Cardiac muscle cell (in vitro differentiated cells and primary cell): ENCODE data around the gene TMEM40. TPM values are rescaled to one million over a fixed set of nuclear protein-coding genes. Genes with fewer than 3 reads are reported as not detected.
A peak's percentile ranks its signal among the peaks of the same experiment; 100 is the strongest.

Experiments used
- DNase-seq, 2 donors: peaks; one replicate each; pipeline versions ENCODE4 v3.0.0 to v3.0.0-alpha.2; 2010 to 2017; ENCODE audit warnings: low read depth in 1 of 2, low spot score in 1 of 2
- H3K27ac ChIP-seq: fragments of 200-600 bp; sonication (generic); 2 replicates; pipeline ENCODE4 v1.5.1; 2016
- H3K27me3 ChIP-seq: fragments of 200-600 bp; sonication (generic); 2 replicates; pipeline ENCODE4 v1.6.0; 2016; ENCODE audit warnings: control low read depth
- H3K36me3 ChIP-seq: fragments of 200-600 bp; sonication (generic); 2 replicates; pipeline ENCODE4 v1.5.1; 2016; ENCODE audit warnings: control low read depth
- H3K4me1 ChIP-seq: fragments of 200-600 bp; sonication (generic); 2 replicates; pipeline ENCODE4 v1.8.1; 2017; ENCODE audit warnings: low read depth, mild to moderate bottlenecking, mixed run types
- H3K4me3 ChIP-seq: fragments of 200-600 bp; sonication (generic); 2 replicates; pipeline ENCODE4 v1.5.1; 2016; ENCODE audit warnings: mild to moderate bottlenecking
- H3K9me3 ChIP-seq: fragments of 200-600 bp; sonication (generic); 2 replicates; pipeline ENCODE4 v1.5.1; 2017; ENCODE audit warnings: low read depth, mild to moderate bottlenecking, control low read depth
- polyA plus RNA-seq: library from polyadenylated mRNA; unstranded; fragments of >200 nt; fragmentation: Nextera tagmentation; extraction: Ambion mirVana; gene quantifications from 2 replicates; pipeline ENCODE4 v1.2.1, GENCODE V29; 2016
- total RNA-seq: library from RNA; depleted of rRNA; stranded (reverse); fragments of >200 nt; gene quantifications from 2 replicates; pipeline ENCODE4 v1.2.3, GENCODE V29; 2016
- TF ChIP-seq, protein P1 (sequence below): IDR thresholded peaks from 2 replicates; pipeline ENCODE4 v1.5.1; 2012; ENCODE audit warnings: low read depth, mild to moderate bottlenecking, low read length

TMEM40 gene
- total and polyA plus RNA-seq, 2 experiments from 2014 or later, result 4.0 to 5.2 TPM

DNA sequence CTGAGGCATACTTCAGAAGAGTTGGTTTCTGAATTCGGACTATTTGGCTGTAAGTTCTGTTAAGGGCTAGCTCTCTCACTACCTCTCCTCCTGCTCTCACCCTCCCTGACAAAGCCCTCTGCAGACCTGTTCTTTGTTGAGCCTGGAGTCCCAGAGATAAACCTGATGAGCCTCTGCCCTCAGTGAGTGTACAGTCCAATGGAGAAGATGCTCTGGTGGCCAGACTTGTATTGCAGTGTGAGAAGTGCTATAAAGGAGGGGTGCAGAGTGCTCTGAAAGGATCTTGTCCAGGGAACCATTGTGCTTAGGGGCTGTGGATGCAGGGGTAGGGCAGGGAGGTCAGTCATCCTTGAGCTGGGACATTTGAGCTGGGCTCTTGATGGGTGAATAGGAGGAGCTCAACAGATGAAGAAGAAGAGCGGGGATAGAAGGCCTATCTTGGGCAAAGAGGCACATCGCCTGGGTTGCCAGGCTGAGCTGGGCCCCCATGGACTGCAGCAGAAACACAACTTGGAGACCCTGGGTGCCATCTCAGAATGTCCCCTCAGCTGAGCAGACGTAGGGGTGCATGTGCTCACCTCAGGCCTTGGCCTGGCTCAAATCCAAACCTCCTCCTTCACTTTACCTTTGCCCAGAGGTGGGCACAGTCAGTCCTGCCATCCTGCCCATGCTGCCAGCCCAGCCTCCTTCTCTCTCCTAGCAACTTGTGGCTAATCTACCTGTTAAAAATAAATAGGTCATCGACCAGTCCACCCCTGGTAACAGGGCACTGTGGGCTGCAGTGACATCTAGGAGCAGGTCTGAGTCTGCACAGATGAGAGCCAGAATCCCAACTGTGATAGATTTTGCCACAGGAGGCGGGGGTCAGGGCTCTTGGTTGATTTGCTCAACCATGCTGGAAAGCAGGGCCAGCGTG, 40.7 kb upstream of the TMEM40 start:
- no peak for DNase-seq
- TF ChIP-seq, protein P1, sequence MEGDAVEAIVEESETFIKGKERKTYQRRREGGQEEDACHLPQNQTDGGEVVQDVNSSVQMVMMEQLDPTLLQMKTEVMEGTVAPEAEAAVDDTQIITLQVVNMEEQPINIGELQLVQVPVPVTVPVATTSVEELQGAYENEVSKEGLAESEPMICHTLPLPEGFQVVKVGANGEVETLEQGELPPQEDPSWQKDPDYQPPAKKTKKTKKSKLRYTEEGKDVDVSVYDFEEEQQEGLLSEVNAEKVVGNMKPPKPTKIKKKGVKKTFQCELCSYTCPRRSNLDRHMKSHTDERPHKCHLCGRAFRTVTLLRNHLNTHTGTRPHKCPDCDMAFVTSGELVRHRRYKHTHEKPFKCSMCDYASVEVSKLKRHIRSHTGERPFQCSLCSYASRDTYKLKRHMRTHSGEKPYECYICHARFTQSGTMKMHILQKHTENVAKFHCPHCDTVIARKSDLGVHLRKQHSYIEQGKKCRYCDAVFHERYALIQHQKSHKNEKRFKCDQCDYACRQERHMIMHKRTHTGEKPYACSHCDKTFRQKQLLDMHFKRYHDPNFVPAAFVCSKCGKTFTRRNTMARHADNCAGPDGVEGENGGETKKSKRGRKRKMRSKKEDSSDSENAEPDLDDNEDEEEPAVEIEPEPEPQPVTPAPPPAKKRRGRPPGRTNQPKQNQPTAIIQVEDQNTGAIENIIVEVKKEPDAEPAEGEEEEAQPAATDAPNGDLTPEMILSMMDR, result no peak
- Histone ChIP-seq H3K4me1 (peaks cover 7% of the 10 kb centered on the region), H3K9me3 (no peaks in the 10 kb centered on the region), H3K36me3 (peaks cover 5% of the 10 kb centered on the region), H3K27me3 (no peaks in the 10 kb centered on the region), H3K27ac (peak overlapping the region; percentile 72), H3K4me3 (no peak overlapping the region)

DNA sequence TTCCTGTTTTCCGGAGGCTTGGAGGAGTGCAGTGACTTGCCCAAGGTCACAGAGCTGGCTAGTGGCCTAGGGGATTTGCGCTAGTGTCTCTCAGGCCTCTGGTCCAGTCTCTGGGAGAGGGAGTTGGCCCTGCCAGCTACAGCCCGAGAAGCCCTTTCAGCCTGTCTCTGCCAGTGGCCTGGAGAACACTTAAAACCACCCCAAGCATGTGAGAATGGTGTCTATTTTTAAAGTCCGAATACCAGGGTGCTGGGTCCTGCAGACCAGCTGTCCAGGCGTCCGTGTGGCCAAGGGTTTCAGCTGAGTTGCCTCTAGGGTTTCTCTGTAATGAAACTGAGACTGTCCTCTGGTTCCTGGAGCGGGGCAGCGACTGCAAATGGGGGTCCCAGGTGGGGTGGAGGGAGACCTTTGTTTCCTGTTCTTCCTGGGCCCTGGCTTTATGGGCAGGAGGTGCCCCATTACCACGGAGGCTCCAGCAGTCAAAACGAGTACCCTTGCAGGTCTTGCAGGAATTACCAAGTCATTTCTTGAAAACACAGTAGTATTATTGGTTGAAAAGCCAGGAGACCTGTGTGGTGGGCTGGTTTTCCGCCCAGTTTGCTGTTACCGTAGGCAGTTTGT, 39.6 kb upstream of the TMEM40 start:
- Histone ChIP-seq H3K27me3 (no peaks in the 10 kb centered on the region), H3K4me3 (no peak overlapping the region), H3K36me3 (peaks cover 5% of the 10 kb centered on the region), H3K27ac (peak overlapping the region; percentile 72), H3K4me1 (peaks cover 7% of the 10 kb centered on the region), H3K9me3 (no peaks in the 10 kb centered on the region)
- TF ChIP-seq, protein P1, result no peak
- DNase-seq, result peak in 1 of 2 donors; percentile 34

DNA sequence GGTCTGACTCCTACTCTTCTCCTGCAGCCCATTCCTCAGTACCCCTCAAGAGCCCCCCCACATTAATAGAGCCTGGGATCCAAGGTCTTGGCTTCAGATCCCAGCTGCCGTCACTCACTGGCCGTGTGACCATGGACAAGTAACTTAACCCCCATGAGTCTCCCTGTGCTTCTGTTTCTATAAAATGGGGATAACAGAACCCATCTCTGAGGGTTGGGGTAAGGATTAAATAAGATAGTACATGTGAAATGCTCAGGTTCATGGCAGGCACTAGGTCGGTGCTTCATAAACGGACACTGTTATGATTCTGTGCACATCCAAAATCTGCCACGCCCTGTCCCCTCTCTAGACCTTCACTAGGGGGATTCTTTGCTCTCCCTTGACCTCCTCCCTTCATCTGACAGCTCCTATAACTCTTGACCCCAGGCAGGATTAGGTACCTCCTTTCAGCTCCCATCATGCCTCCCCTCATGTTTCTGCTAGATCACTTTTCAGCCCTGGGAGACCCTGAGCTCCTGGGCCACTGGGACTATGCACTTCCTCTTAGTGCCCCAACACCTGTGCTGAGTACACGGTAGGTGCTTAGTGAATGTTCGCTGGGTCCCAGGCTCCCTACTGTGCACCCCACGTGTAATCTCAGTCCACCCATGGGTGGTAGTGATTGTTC, 39.0 kb upstream of the TMEM40 start:
- no peak for DNase-seq
- Histone ChIP-seq H3K9me3 (no peaks in the 10 kb centered on the region), H3K4me3 (no peak overlapping the region), H3K27ac (peak overlapping the region; percentile 72), H3K27me3 (no peaks in the 10 kb centered on the region), H3K4me1 (peaks cover 7% of the 10 kb centered on the region), H3K36me3 (no peaks in the 10 kb centered on the region)
- TF ChIP-seq, protein P1, result no peak

DNA sequence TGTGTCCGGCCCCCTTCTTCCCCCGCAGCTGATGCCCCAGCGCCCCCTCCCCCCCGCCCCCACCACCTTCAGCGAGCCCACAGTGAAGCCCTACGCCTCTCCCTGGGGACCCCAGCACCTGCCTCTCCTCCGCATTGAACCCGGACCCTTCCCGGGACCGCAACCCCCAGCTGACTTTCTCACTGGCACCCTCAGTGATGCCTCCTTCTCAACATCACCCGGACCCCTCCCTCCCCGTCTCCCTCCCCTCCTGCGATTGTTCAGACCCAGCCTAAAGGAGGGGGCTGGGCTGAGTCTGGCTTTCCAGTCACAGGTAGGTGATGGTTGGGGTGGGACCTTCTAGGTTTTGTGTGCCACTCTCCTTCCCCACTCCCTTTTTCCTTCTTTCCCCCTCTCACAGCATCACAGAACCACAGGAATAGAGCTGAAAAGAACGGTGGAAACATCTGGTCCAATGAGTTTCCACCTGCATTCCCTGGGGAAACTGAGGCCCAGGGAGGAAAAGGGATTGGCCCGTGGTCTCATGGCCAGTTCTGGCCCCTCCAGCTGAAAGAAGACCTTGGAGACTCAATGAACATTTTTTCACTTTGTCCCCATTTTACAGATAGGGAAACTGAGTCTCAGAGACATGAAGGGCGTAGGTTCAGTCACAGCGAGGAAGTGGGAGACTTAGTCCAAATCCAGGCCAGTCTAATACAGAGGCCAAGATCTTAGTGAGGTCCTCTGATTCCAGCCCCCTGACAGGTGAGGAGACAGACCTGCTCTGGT, 38.2 kb upstream of the TMEM40 start:
- no peak for DNase-seq
- TF ChIP-seq, protein P1, result no peak
- Histone ChIP-seq H3K9me3 (no peaks in the 10 kb centered on the region), H3K27ac (peak overlapping the region; percentile 72), H3K27me3 (no peaks in the 10 kb centered on the region), H3K4me3 (peak overlapping the region; percentile 64), H3K4me1 (peaks cover 7% of the 10 kb centered on the region), H3K36me3 (no peaks in the 10 kb centered on the region)
